Sigmoid colon (tissue), 7 donors: ENCODE data around the gene FAM180A. TPM values are rescaled to one million over a fixed set of nuclear protein-coding genes. Genes with fewer than 3 reads are reported as not detected.
"Not testable (repeated sequence)": the region's sequence is repeated elsewhere in the genome, so short reads cannot be mapped to it uniquely, and the experiment has no call there.

Experiments used
- DNase-seq: peaks from one replicate; pipeline ENCODE4 v3.0.0-alpha.2; 2019
- H3K27ac ChIP-seq, 4 donors: fragments of 200-600 bp; sonication (generic); one replicate each; pipeline ENCODE4 v1.5.1; 2016 to 2019; ENCODE audit warnings: mild to moderate bottlenecking in 1 of 4
- H3K27me3 ChIP-seq, 3 donors: fragments of 200-600 bp; sonication (generic); one replicate each; pipeline ENCODE4 v1.5.1; 2019; ENCODE audit warnings: mild to moderate bottlenecking in 1 of 3
- H3K36me3 ChIP-seq, 4 donors: fragments of 200-600 bp; sonication (generic); one replicate each; pipeline ENCODE4 v1.5.1; 2016 to 2019
- H3K4me1 ChIP-seq, 4 donors: fragments of 200-600 bp; sonication (generic); one replicate each; pipeline ENCODE4 v1.5.1; 2017 to 2019
- H3K4me3 ChIP-seq, 4 donors: fragments of 200-600 bp; sonication (generic); one replicate each; pipeline ENCODE4 v1.5.1; 2017 to 2019; ENCODE audit warnings: mild to moderate bottlenecking in 2 of 4, moderate library complexity in 1 of 4
- H3K9me3 ChIP-seq, 4 donors: fragments of 200-600 bp in 3 of 4; sonication (generic) in 3 of 4; one replicate each; pipeline versions ENCODE4 v1.5.1 to v1.6.1; 2013 to 2019
- EP300 ChIP-seq, 4 donors: sonication (generic); formaldehyde crosslinking; IDR thresholded peaks; one replicate each; pipeline ENCODE4 v1.6.1; 2017; ENCODE audit warnings: antibody characterized with exemption in 4 of 4
- POLR2A ChIP-seq, 2 donors: fragments of 450-650 bp; IDR thresholded peaks; one replicate each; pipeline ENCODE4 v1.6.1; 2016; ENCODE audit warnings: antibody characterized with exemption in 2 of 2, mild to moderate bottlenecking in 2 of 2, moderate library complexity in 2 of 2
- POLR2AphosphoS5 ChIP-seq, 4 donors: sonication (generic); formaldehyde crosslinking; IDR thresholded peaks; one replicate each; pipeline ENCODE4 v1.6.1; 2017; ENCODE audit warnings: antibody characterized with exemption in 4 of 4
- WGBS, 2 donors: extraction: QIAGEN DNeasy Blood & Tissue Kit; methylation state at CpG; one replicate each; pipeline ENCODE4 v1.1.7; 2013; 5-methylcytosine and 5-hydroxymethylcytosine counted together
- intact Hi-C: fragments of 100-400 bp; cut with DNase I; formaldehyde crosslinking; loops from one replicate; pipeline ENCODE4 v1.15.1; 2023
- polyA plus RNA-seq, 3 donors: library from polyadenylated mRNA; stranded (reverse); fragments of 200-250 nt; gene quantifications; one replicate each; pipeline ENCODE4 v1.2.3, GENCODE V29; 2013
- total RNA-seq, 4 donors: library from RNA; depleted of rRNA; stranded (reverse); fragments of >200 nt; gene quantifications; one replicate each; pipeline ENCODE4 v1.1.0, GENCODE V29; 2016
- TF ChIP-seq, protein P1 (sequence below), 4 experiments: fragments of 450-650 bp in 3 of 4; fragments of 200-600 bp in 1 of 4; IDR thresholded peaks; one replicate each; pipeline ENCODE4 v1.5.1; 2016 to 2019; ENCODE audit warnings: antibody characterized with exemption in 4 of 4, mild to moderate bottlenecking in 3 of 4, moderate library complexity in 2 of 4
- donor health status: healthy with polysubstance abuse.
- donor health status: Bipolar disorder and iron deficiency.
- donor health status: healthy.

FAM180A gene
- total and polyA plus RNA-seq, 7 donors: 0.60 to 8.9 (median 3.0) TPM; not detected in 1

DNA sequence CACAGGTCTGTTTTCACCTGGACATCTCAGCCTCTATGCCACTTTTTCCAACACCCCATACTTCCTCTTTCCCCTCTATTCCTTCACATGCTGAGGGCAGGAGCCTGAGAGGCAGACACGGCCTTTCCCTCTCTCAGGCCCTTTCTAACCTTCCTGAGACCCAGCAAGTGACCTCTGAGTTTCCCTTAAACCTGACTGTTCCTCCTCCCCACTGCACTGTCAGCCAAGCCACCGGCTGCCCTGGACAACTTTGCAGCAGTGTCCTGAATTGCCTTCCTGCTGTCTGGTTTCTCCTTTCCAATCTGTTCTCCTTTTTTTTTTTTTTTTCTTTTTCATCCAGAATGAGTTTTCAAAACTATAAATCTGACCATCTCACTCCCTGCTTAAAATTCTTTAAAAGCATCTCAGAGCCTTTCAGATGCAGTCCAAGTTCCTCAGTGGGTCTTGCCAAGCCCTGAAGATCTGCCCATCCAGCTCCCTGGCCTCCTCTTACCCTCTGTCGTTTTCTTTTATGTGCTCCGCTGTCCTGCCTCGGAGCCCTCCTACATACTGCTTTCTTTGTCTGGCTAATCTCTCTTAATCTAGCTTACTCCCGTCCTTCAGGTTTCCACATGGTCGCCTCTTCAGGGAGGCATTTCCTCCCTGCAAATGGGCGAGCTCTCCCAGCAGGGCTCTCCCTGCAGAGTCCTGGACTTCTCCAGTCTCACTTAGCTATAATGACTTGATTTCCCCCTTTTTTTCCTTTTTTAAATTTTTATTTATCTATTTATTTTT, 51.1 kb downstream of the FAM180A start:
- intact Hi-C loops: no loop called here

GRCh38 chr7:135693558-135693957, 55.1 kb downstream of the FAM180A start:
- intact Hi-C loops: no loop called here
- 96 to 99% methylated on average over 4 of the region's 4 CpGs for WGBS, 2 donors
- no peak for TF ChIP-seq POLR2A (IDR thresholded peaks at IDR 0.05)
- no peak for TF ChIP-seq POLR2AphosphoS5 (IDR thresholded peaks at IDR 0.05)
- TF ChIP-seq, protein P1, sequence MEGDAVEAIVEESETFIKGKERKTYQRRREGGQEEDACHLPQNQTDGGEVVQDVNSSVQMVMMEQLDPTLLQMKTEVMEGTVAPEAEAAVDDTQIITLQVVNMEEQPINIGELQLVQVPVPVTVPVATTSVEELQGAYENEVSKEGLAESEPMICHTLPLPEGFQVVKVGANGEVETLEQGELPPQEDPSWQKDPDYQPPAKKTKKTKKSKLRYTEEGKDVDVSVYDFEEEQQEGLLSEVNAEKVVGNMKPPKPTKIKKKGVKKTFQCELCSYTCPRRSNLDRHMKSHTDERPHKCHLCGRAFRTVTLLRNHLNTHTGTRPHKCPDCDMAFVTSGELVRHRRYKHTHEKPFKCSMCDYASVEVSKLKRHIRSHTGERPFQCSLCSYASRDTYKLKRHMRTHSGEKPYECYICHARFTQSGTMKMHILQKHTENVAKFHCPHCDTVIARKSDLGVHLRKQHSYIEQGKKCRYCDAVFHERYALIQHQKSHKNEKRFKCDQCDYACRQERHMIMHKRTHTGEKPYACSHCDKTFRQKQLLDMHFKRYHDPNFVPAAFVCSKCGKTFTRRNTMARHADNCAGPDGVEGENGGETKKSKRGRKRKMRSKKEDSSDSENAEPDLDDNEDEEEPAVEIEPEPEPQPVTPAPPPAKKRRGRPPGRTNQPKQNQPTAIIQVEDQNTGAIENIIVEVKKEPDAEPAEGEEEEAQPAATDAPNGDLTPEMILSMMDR (IDR thresholded peaks at IDR 0.05): no peak
- no peak for TF ChIP-seq EP300 (IDR thresholded peaks at IDR 0.05)
- Histone ChIP-seq H3K36me3 (peaks cover 0 to 40% (median 3%) of the 10 kb centered on the region in 4 donors), H3K4me3 (no peak overlapping the region), H3K27ac (no peak overlapping the region), H3K4me1 (peaks cover 0 to 7% (median 0%) of the 10 kb centered on the region in 4 donors), H3K9me3 (no peaks in the 10 kb centered on the region), H3K27me3 (no peaks in the 10 kb centered on the region)
- DNase-seq: no peak

More for the DNA sequence above, 51.1 kb downstream of the FAM180A start:
- Histone ChIP-seq H3K4me3 (no peak overlapping the region), H3K27me3 (no peaks in the 10 kb centered on the region), H3K9me3 (no peaks in the 10 kb centered on the region), H3K27ac (no peak overlapping the region), H3K36me3 (peaks cover 0 to 15% (median 0%) of the 10 kb centered on the region in 4 donors), H3K4me1 (peaks cover 0 to 7% (median 0%) of the 10 kb centered on the region in 4 donors)
- 66 to 77% methylated on average over 8 of the region's 8 CpGs for WGBS, 2 donors
- TF ChIP-seq POLR2AphosphoS5 (IDR thresholded peaks at IDR 0.05) (no peak), POLR2A (IDR thresholded peaks at IDR 0.05) (no peak), EP300 (IDR thresholded peaks at IDR 0.05) (no peak)
- TF ChIP-seq, protein P1 (IDR thresholded peaks at IDR 0.05): no peak
- no peak for DNase-seq

- H3K9me3 ChIP-seq, intact Hi-C loops, DNase-seq, H3K4me1 ChIP-seq, H3K4me3 ChIP-seq, H3K27ac ChIP-seq, H3K27me3 ChIP-seq: not testable (repeated sequence)
- WGBS, 2 donors: 91 to 95% methylated on average over 7 of the region's 7 CpGs
- H3K36me3 ChIP-seq: peaks cover 0 to 40% (median 3%) of the 10 kb centered on the region in 4 donors
Observed at GRCh38 chr7:135692606-135693005, 56.0 kb downstream of the FAM180A start.

- no peak for TF ChIP-seq EP300 (IDR thresholded peaks at IDR 0.05)
- TF ChIP-seq POLR2A (IDR thresholded peaks at IDR 0.05): no peak
- no peak for TF ChIP-seq POLR2AphosphoS5 (IDR thresholded peaks at IDR 0.05)
- TF ChIP-seq, protein P1 (IDR thresholded peaks at IDR 0.05): no peak
- Histone ChIP-seq H3K4me1 (peaks cover 0 to 4% (median 0%) of the 10 kb centered on the region in 4 donors), H3K27me3 (no peaks in the 10 kb centered on the region), H3K27ac (no peak overlapping the region), H3K36me3 (peaks cover 0 to 40% (median 3%) of the 10 kb centered on the region in 4 donors), H3K4me3 (no peak overlapping the region), H3K9me3 (no peaks in the 10 kb centered on the region)
- intact Hi-C loops: no loop called here
- WGBS, 2 donors: 92% methylated on average over 3 of the region's 3 CpGs
- DNase-seq: no peak
Observed at GRCh38 chr7:135692055-135692454, 56.6 kb downstream of the FAM180A start.

GRCh38 chr7:135690566-135690965, 58.0 kb downstream of the FAM180A start:
- H3K4me1 ChIP-seq: no peaks in the 10 kb centered on the region
- no peaks in the 10 kb centered on the region for H3K9me3 ChIP-seq
- TF ChIP-seq POLR2AphosphoS5 (IDR thresholded peaks at IDR 0.05): no peak
- TF ChIP-seq POLR2A (IDR thresholded peaks at IDR 0.05): no peak
- TF ChIP-seq EP300 (IDR thresholded peaks at IDR 0.05): no peak
- TF ChIP-seq, protein P1 (IDR thresholded peaks at IDR 0.05): no peak
- intact Hi-C loops: no loop called here
- WGBS, 2 donors: 97 to 98% methylated on average over 3 of the region's 3 CpGs
- H3K27me3 ChIP-seq: no peaks in the 10 kb centered on the region
- H3K27ac ChIP-seq: no peak overlapping the region
- no peak for DNase-seq
- H3K4me3 ChIP-seq: no peak overlapping the region
- peaks cover 0 to 45% (median 3%) of the 10 kb centered on the region in 4 donors for H3K36me3 ChIP-seq
